ENCODE measurements around the gene KSR1.
"Not testable (repeated sequence)": the region's sequence is repeated elsewhere in the genome, so short reads cannot be mapped to it uniquely, and the experiment has no call there.

KSR1 gene

DNA sequence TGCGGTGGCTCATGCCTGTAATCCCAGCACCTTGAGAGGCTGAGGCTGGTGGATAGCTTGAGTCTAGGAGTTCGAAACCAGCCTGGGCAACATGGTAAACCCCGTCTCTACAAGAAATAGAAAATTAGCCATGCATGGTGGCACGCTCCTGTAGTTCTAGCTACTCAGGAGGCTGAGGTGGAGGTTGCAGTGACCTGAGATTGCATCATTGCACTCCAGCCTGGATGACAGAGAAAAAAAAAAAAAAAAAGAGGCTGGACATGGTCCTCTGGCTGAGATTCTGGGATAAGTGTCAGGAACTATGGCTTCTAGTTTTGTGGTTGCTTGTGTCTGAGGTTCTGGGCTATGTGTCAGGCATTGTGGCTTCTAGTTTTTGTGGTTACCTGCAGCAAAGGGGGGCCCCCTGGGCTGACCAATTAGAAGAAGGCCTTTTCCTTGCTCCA is 7.0 kb downstream of the KSR1 start:
- H3K36me3 ChIP-seq (ENCODE audit: insufficient read depth), result no peaks in the 10 kb centered on the region
- H2AFZ ChIP-seq (ENCODE audit: low read depth), result no peak overlapping the region
- H3K9ac ChIP-seq, result no peak overlapping the region
- H3K4me2 ChIP-seq, result no peak overlapping the region
- TF ChIP-seq CTCF (conservative IDR thresholded peaks at IDR 0.05; ENCODE audit: low read depth, low read length), result no peak
- peaks cover 9% of the 10 kb centered on the region for H3K4me1 ChIP-seq (ENCODE audit: low read depth, poor library complexity, severe bottlenecking)
- H3K4me3 ChIP-seq (IDR thresholded peaks at IDR 0.05; ENCODE audit: insufficient read depth, low read depth, low read length), result no peak overlapping the region
- no peak overlapping the region for H3K27ac ChIP-seq
- no peaks in the 10 kb centered on the region for H4K20me1 ChIP-seq (ENCODE audit: insufficient read depth)
- peaks cover 2% of the 10 kb centered on the region; the same call in 1 of the 2 replicates for H3K27me3 ChIP-seq (ENCODE audit: insufficient read depth, low read depth)
- H3K79me2 ChIP-seq (ENCODE audit: insufficient read depth, low read depth), result no peaks in the 10 kb centered on the region

GRCh38 chr17:27464019-27464418 is 7.8 kb downstream of the KSR1 start:
- not testable (repeated sequence) for H3K27ac ChIP-seq; H3K79me2 ChIP-seq (ENCODE audit: insufficient read depth, low read depth); H3K36me3 ChIP-seq (ENCODE audit: insufficient read depth); H3K4me1 ChIP-seq (ENCODE audit: low read depth, poor library complexity, severe bottlenecking); H3K9ac ChIP-seq; H4K20me1 ChIP-seq (ENCODE audit: insufficient read depth); H3K4me2 ChIP-seq; H3K4me3 ChIP-seq (IDR thresholded peaks at IDR 0.05; ENCODE audit: insufficient read depth, low read depth, low read length); H3K27me3 ChIP-seq (ENCODE audit: insufficient read depth, low read depth); H2AFZ ChIP-seq (ENCODE audit: low read depth)

GRCh38 chr17:27464431-27464830 is 8.2 kb downstream of the KSR1 start:
- Histone ChIP-seq H3K9ac (no peak overlapping the region), H3K4me3 (IDR thresholded peaks at IDR 0.05; ENCODE audit: insufficient read depth, low read depth, low read length) (no peak overlapping the region), H3K27me3 (ENCODE audit: insufficient read depth, low read depth) (no peaks in the 10 kb centered on the region), H3K4me1 (ENCODE audit: low read depth, poor library complexity, severe bottlenecking) (peaks cover 9% of the 10 kb centered on the region), H3K79me2 (ENCODE audit: insufficient read depth, low read depth) (no peaks in the 10 kb centered on the region), H4K20me1 (ENCODE audit: insufficient read depth) (no peaks in the 10 kb centered on the region), H3K27ac (no peak overlapping the region), H3K36me3 (ENCODE audit: insufficient read depth) (no peaks in the 10 kb centered on the region), H2AFZ (ENCODE audit: low read depth) (no peak overlapping the region), H3K4me2 (no peak overlapping the region)
- no peak for TF ChIP-seq CTCF (conservative IDR thresholded peaks at IDR 0.05; ENCODE audit: low read depth, low read length)

DNA sequence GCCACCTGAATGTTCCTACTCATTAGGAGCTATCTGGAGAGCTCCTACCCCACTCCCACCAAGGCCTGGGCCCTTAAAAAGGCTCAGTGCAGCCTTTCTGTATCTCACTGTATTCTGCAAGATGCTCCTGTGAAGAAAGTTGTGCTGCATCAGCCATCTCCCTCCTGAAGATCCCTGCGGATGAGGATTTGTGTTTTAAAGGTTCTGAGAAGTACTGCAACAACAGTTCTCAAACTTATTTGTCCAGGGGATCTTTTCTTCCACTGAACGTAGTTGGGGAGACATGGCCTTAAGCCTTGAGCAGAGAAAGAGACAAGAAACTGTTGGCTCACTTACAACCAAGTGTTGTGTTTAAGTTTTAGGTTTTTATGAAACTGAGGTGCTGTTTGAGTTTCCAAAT is 9.6 kb downstream of the KSR1 start:
- H4K20me1 ChIP-seq (ENCODE audit: insufficient read depth); H3K9ac ChIP-seq; H3K36me3 ChIP-seq (ENCODE audit: insufficient read depth); H2AFZ ChIP-seq (ENCODE audit: low read depth); H3K4me1 ChIP-seq (ENCODE audit: low read depth, poor library complexity, severe bottlenecking); H3K79me2 ChIP-seq (ENCODE audit: insufficient read depth, low read depth); H3K4me3 ChIP-seq (IDR thresholded peaks at IDR 0.05; ENCODE audit: insufficient read depth, low read depth, low read length); H3K27me3 ChIP-seq (ENCODE audit: insufficient read depth, low read depth); H3K27ac ChIP-seq; H3K4me2 ChIP-seq: not testable (repeated sequence)

- Histone ChIP-seq H3K9ac (no peak overlapping the region), H3K36me3 (ENCODE audit: insufficient read depth) (no peaks in the 10 kb centered on the region), H3K27me3 (ENCODE audit: insufficient read depth, low read depth) (no peaks in the 10 kb centered on the region), H3K79me2 (ENCODE audit: insufficient read depth, low read depth) (no peaks in the 10 kb centered on the region), H3K4me2 (no peak overlapping the region), H3K4me1 (ENCODE audit: low read depth, poor library complexity, severe bottlenecking) (peaks cover 14% of the 10 kb centered on the region), H4K20me1 (ENCODE audit: insufficient read depth) (no peaks in the 10 kb centered on the region), H2AFZ (ENCODE audit: low read depth) (no peak overlapping the region), H3K4me3 (IDR thresholded peaks at IDR 0.05; ENCODE audit: insufficient read depth, low read depth, low read length) (no peak overlapping the region), H3K27ac (no peak overlapping the region)
- no peak for TF ChIP-seq CTCF (conservative IDR thresholded peaks at IDR 0.05; ENCODE audit: low read depth, low read length)
Observed at GRCh38 chr17:27466376-27466742, 10.1 kb downstream of the KSR1 start.
